T-cell (primary cell): ENCODE data around the gene SEPTIN10. TPM values are rescaled to one million over a fixed set of nuclear protein-coding genes. Genes with fewer than 3 reads are reported as not detected.
"Not testable (repeated sequence)": the region's sequence is repeated elsewhere in the genome, so short reads cannot be mapped to it uniquely, and the experiment has no call there.

ENCODE experiments used
- ATAC-seq, 4 experiments: fragments of 200-7000 bp in 3 of 4; fragments of 150-1000 bp in 1 of 4; cut with Tn5 transposase; replicated peaks in 1 of 4; 1 replicate in 3 of 4; 2 replicates in 1 of 4; pipeline ENCODE4 v1.10.0; 2021; ENCODE audit warnings: moderate library complexity in 3 of 4, mild to moderate bottlenecking in 2 of 4, moderate number of reproducible peaks in 1 of 4
- CTCF ChIA-PET, 2 donors: fragments of 300-600 bp; sonication (Branson Sonifier 250); formaldehyde crosslinking; loops; one replicate each; lab custom pipeline; 2022; ENCODE audit warnings: antibody characterized with exemption in 2 of 2; lab: Charles Lee
- POLR2A ChIA-PET, 2 donors: fragments of 300-600 bp; sonication (Branson Sonifier 250); formaldehyde crosslinking; loops; one replicate each; lab custom pipeline; 2022; ENCODE audit warnings: antibody characterized with exemption in 2 of 2; lab: Charles Lee
- DNase-seq, 35 experiments: peaks; one replicate each; pipeline versions ENCODE4 v3.0.0 to v3.0.0-alpha.2; 2013 to 2023
- H3K27ac ChIP-seq: one replicate; pipeline ENCODE4 v1.5.1; 2013; ENCODE audit warnings: low read length
- H3K27me3 ChIP-seq, 2 experiments: replicated peaks in 1 of 2; 1 replicate in 1 of 2; 2 replicates in 1 of 2; pipeline versions ENCODE4 v1.6.1 to v1.7.0; 2013; ENCODE audit warnings: low read length in 1 of 2, mixed read lengths in 1 of 2; ENCODE audit not compliant: control insufficient read depth in 2 of 2, insufficient read depth in 2 of 2; ENCODE audit errors: extremely low read depth in 1 of 2
- H3K36me3 ChIP-seq, 2 donors: 1 replicate in 1 of 2; 2 replicates in 1 of 2; pipeline versions ENCODE4 v1.6.1 to v1.7.0; 2013; ENCODE audit warnings: low read length in 1 of 2; ENCODE audit not compliant: control insufficient read depth in 2 of 2, insufficient read depth in 1 of 2; ENCODE audit errors: extremely low read depth in 1 of 2
- H3K4me1 ChIP-seq, 2 experiments: 1 replicate in 1 of 2; 2 replicates in 1 of 2; pipeline versions ENCODE4 v1.6.1 to v1.7.0; 2013; ENCODE audit warnings: low read length in 2 of 2, mixed read lengths in 1 of 2; ENCODE audit not compliant: insufficient read depth in 2 of 2, control insufficient read depth in 1 of 2; ENCODE audit errors: extremely low read depth in 1 of 2
- H3K4me3 ChIP-seq, 2 donors: 1 replicate in 1 of 2; 2 replicates in 1 of 2; pipeline versions ENCODE4 v1.5.1 to v1.7.0; 2013; ENCODE audit warnings: mild to moderate bottlenecking in 2 of 2, low read length in 1 of 2, moderate library complexity in 1 of 2; ENCODE audit not compliant: control insufficient read depth in 1 of 2; ENCODE audit errors: extremely low read depth in 1 of 2
- H3K9me3 ChIP-seq: 2 replicates; pipeline ENCODE4 v1.7.0; 2013
- H3K27ac Mint-ChIP-seq, 2 donors: one replicate each; pipeline ENCODE4 v1.8.0; 2020 to 2021; ENCODE audit warnings: mild to moderate bottlenecking in 2 of 2, mixed read lengths in 2 of 2
- H3K27me3 Mint-ChIP-seq, 2 donors: one replicate each; pipeline ENCODE4 v1.8.0; 2021 to 2022; ENCODE audit warnings: mixed read lengths in 2 of 2
- H3K36me3 Mint-ChIP-seq: one replicate; pipeline ENCODE4 v1.8.0; 2021; ENCODE audit warnings: mixed read lengths
- H3K4me1 Mint-ChIP-seq, 3 donors: one replicate each; pipeline ENCODE4 v1.8.0; 2020 to 2022; ENCODE audit warnings: mixed read lengths in 3 of 3, mild to moderate bottlenecking in 1 of 3
- H3K4me3 Mint-ChIP-seq, 3 donors: one replicate each; pipeline ENCODE4 v1.8.0; 2020 to 2022; ENCODE audit warnings: mild to moderate bottlenecking in 3 of 3, mixed read lengths in 3 of 3, moderate library complexity in 3 of 3
- H3K9me3 Mint-ChIP-seq, 3 donors: one replicate each; pipeline ENCODE4 v1.8.0; 2020 to 2022; ENCODE audit warnings: mixed read lengths in 3 of 3
- WGBS: methylation state at CpG from one replicate; pipeline ENCODE4 v1.1.5; 2013; ENCODE audit warnings: missing lambda C conversion rate; ENCODE audit not compliant: insufficient coverage; 5-methylcytosine and 5-hydroxymethylcytosine counted together
- total RNA-seq, 35 experiments: library from RNA in 6 of 35; stranded (reverse) in 6 of 35; fragments of 120-200 nt in 1 of 35; gene quantifications; one replicate each; pipeline versions ENCODE4 v1.2.1 to v1.2.4 and lab custom pipeline; 2013 to 2026

SEPTIN10 gene
- total RNA-seq, 5 donors from 2014 or later (not counting 1 experiment from before 2014, with no cell fraction given): 2.2 to 3.7 (median 3.3) TPM

GRCh38 chr2:109538546-109538945 is 75.2 kb downstream of the SEPTIN10 start:
- no peak overlapping the region for H3K4me3 Mint-ChIP-seq
- no peak overlapping the region for H3K4me3 ChIP-seq
- peaks cover 0 to 11% of the 10 kb centered on the region in 2 donors for H3K27me3 Mint-ChIP-seq
- H3K36me3 ChIP-seq: no peaks in the 10 kb centered on the region
- H3K27ac ChIP-seq: no peak overlapping the region
- ATAC-seq: no peak
- H3K27ac Mint-ChIP-seq: no peak overlapping the region
- no peaks in the 10 kb centered on the region for H3K9me3 ChIP-seq
- WGBS: 88% methylated on average over 2 of the region's 8 CpGs
- POLR2A ChIA-PET: no interaction called here
- no peaks in the 10 kb centered on the region for H3K9me3 Mint-ChIP-seq
- no peaks in the 10 kb centered on the region for H3K4me1 Mint-ChIP-seq
- H3K27me3 ChIP-seq: peaks cover 2 to 3% of the 10 kb centered on the region in 2 experiments
- no peaks in the 10 kb centered on the region for H3K4me1 ChIP-seq
- CTCF ChIA-PET: no interaction called here
- no peak for DNase-seq
- H3K36me3 Mint-ChIP-seq: no peaks in the 10 kb centered on the region

- no peaks in the 10 kb centered on the region for H3K9me3 ChIP-seq
- Mint-ChIP-seq H3K9me3 (no peaks in the 10 kb centered on the region), H3K36me3 (no peaks in the 10 kb centered on the region), H3K27ac (no peak overlapping the region), H3K4me3 (no peak overlapping the region), H3K4me1 (no peaks in the 10 kb centered on the region), H3K27me3 (peaks cover 0 to 11% of the 10 kb centered on the region in 2 donors)
- POLR2A ChIA-PET: no interaction called here
- CTCF ChIA-PET: no interaction called here
- ATAC-seq (no peak), DNase-seq (no peak)
- H3K4me3 ChIP-seq: no peak overlapping the region
- 82% methylated on average over 8 of the region's 10 CpGs for WGBS
- H3K36me3 ChIP-seq: no peaks in the 10 kb centered on the region
- H3K27ac ChIP-seq: no peak overlapping the region
- no peaks in the 10 kb centered on the region for H3K4me1 ChIP-seq
- peaks cover 2 to 3% of the 10 kb centered on the region in 2 experiments for H3K27me3 ChIP-seq
Measured at GRCh38 chr2:109537565-109538222, 76.1 kb downstream of the SEPTIN10 start.

DNA sequence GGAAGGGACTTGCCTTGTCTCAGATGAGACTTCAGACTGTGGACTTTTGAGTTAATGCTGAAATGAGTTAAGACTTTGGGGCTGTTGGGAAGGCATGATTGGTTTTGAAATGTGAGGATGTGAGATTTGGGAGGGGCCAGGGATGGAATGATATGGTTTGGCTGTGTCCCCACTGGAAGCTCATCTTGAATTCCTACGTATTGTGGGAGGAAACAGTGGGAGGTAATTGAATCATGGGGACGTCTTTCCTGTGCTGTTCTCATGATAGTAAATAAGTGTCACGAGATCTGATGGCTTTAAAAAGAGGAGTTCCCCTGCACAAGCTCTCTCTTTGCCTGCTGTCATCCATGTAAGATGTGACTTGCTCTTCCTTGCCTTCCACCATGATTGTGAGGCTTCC is 77.2 kb downstream of the SEPTIN10 start:
- DNase-seq, H3K4me3 ChIP-seq, H3K9me3 ChIP-seq, POLR2A ChIA-PET, H3K4me1 ChIP-seq, H3K4me1 Mint-ChIP-seq, H3K27ac ChIP-seq, H3K27ac Mint-ChIP-seq, H3K36me3 Mint-ChIP-seq, H3K36me3 ChIP-seq, ATAC-seq, H3K9me3 Mint-ChIP-seq, CTCF ChIA-PET, H3K27me3 ChIP-seq, H3K4me3 Mint-ChIP-seq: not testable (repeated sequence)
- peaks cover 4 to 17% of the 10 kb centered on the region in 2 donors for H3K27me3 Mint-ChIP-seq
- WGBS: 56% methylated on average over 3 of the region's 3 CpGs

- ChIA-PET POLR2A (no interaction called here), CTCF (interaction anchor here in 1 of 2 donors (0.5 kb wide), 1 partner anchor 13 kb away, joined by 4 read pairs; no protein-coding TSS in a partner anchor)
- peaks cover 4 to 22% of the 10 kb centered on the region in 2 donors for H3K27me3 Mint-ChIP-seq
- ATAC-seq: no peak
- Histone ChIP-seq H3K4me3 (no peak overlapping the region), H3K36me3 (no peaks in the 10 kb centered on the region), H3K27me3 (peaks cover 0 to 6% of the 10 kb centered on the region in 2 experiments), H3K4me1 (no peaks in the 10 kb centered on the region), H3K9me3 (no peaks in the 10 kb centered on the region), H3K27ac (no peak overlapping the region)
- H3K36me3 Mint-ChIP-seq: no peaks in the 10 kb centered on the region
- H3K27ac Mint-ChIP-seq: no peak overlapping the region
- DNase-seq: no peak
- 70% methylated on average over 4 of the region's 6 CpGs for WGBS
- no peaks in the 10 kb centered on the region for H3K9me3 Mint-ChIP-seq
- H3K4me1 Mint-ChIP-seq: no peaks in the 10 kb centered on the region
- H3K4me3 Mint-ChIP-seq: no peak overlapping the region
Measured at GRCh38 chr2:109535217-109535946, 78.4 kb downstream of the SEPTIN10 start.

DNA sequence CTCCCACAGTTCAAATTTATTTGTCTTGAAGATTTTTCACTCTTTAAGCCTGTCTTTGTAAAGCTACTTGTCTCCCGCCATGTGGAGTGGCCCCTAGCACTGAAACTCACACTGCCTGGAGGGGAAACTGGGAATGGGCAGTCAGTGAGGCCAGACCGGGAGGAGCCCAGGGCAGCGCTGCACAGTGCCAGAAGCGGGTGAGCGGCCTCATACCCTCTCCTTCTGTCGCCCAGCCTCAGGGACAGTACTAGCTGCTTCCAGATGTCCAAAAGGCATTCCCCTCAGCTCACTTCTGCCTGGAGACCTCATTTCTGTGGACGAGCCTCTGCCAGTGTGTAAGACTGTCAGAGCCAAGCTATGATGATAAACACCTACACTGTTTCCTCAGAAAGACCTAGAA is 79.9 kb downstream of the SEPTIN10 start:
- Histone ChIP-seq H3K36me3 (no peaks in the 10 kb centered on the region), H3K27ac (no peak overlapping the region), H3K4me1 (no peaks in the 10 kb centered on the region), H3K4me3 (no peak overlapping the region), H3K9me3 (no peaks in the 10 kb centered on the region), H3K27me3 (peaks cover 0 to 18% of the 10 kb centered on the region in 2 experiments)
- ChIA-PET CTCF (interaction anchor here in 1 of 2 donors (2.7 kb wide), 1 partner anchor 9 kb away, joined by 9 read pairs; no protein-coding TSS in a partner anchor), POLR2A (no interaction called here)
- no peaks in the 10 kb centered on the region for H3K4me1 Mint-ChIP-seq
- H3K9me3 Mint-ChIP-seq: no peaks in the 10 kb centered on the region
- no peak overlapping the region for H3K27ac Mint-ChIP-seq
- no peak overlapping the region for H3K4me3 Mint-ChIP-seq
- peaks cover 5 to 27% of the 10 kb centered on the region in 2 donors for H3K27me3 Mint-ChIP-seq
- 91% methylated on average over 6 of the region's 7 CpGs for WGBS
- no peak for ATAC-seq
- H3K36me3 Mint-ChIP-seq: no peaks in the 10 kb centered on the region
- DNase-seq: no peak

GRCh38 chr2:109532728-109533076 is 81.1 kb downstream of the SEPTIN10 start:
- 68% methylated on average over 4 of the region's 5 CpGs for WGBS
- Histone ChIP-seq H3K4me3 (no peak overlapping the region), H3K27ac (no peak overlapping the region), H3K36me3 (no peaks in the 10 kb centered on the region), H3K4me1 (no peaks in the 10 kb centered on the region), H3K27me3 (peaks cover 0 to 26% of the 10 kb centered on the region in 2 experiments), H3K9me3 (no peaks in the 10 kb centered on the region)
- no peaks in the 10 kb centered on the region for H3K36me3 Mint-ChIP-seq
- no peak overlapping the region for H3K4me3 Mint-ChIP-seq
- ChIA-PET POLR2A (no interaction called here), CTCF (interaction anchor here in 1 of 2 donors (0.6 to 2.7 kb wide), 2 partner anchors 10 to 24 kb away, joined by 3 to 9 read pairs; no protein-coding TSS in a partner anchor)
- H3K9me3 Mint-ChIP-seq: no peaks in the 10 kb centered on the region
- ATAC-seq: no peak
- H3K27me3 Mint-ChIP-seq: peaks cover 10 to 28% of the 10 kb centered on the region in 2 donors
- no peaks in the 10 kb centered on the region for H3K4me1 Mint-ChIP-seq
- H3K27ac Mint-ChIP-seq: no peak overlapping the region
- DNase-seq: no peak
